Adipose tissue (tissue), 3 donors: ENCODE measurements around the gene PRSS48. TPM values are rescaled to one million over a fixed set of nuclear protein-coding genes. Genes with fewer than 3 reads are reported as not detected.
"Not testable (repeated sequence)": the region's sequence is repeated elsewhere in the genome, so short reads cannot be mapped to it uniquely, and the experiment has no call there.

Experiments
- H3K27ac ChIP-seq: one replicate; pipeline ENCODE4 v1.5.1; 2013; ENCODE audit warnings: low read depth, low read length
- WGBS, 3 donors: extraction: QIAGEN DNeasy Blood & Tissue Kit; methylation state at CpG; one replicate each; pipeline ENCODE4 v1.1.7; 2013; 5-methylcytosine and 5-hydroxymethylcytosine counted together
- polyA plus RNA-seq, 3 donors: library from polyadenylated mRNA; stranded (reverse); fragments of 200-250 nt; gene quantifications; one replicate each; pipeline ENCODE4 v1.2.3, GENCODE V29; 2013
- donor health status: healthy with polysubstance abuse.
- donor health status: Bipolar disorder and iron deficiency.
- donor health status: healthy.

PRSS48 gene
- polyA plus RNA-seq, 3 donors: not detected

DNA sequence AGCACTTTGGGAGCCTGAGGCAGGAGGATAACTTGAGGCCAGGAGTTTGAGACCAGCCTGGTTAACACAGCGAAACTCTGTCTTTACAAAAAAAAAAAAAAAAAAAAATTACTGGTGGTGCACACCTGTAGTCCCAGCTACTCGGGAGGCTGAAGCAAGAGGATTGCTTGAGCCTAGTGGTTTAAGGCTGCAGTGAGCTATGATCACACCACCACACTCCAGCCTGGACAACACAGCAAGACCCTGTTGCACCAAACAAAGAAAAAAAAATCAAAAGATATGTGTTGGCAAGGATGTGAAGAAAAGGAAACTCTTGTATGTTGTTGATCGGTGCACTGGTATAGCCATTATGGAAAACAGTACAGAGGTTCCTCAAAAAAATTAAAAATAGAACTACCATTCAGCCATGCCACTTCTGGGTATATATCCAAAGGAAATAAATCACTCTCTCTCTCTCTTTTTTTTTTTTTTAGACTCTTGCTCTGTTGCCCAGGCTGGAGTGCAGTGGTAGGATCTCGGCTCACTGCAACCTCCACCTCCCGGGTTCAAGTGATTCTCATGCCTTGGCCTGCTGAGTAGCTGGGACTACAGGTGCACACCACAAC, 33.3 kb downstream of the PRSS48 start:
- WGBS, 3 donors: 88 to 97% (median 94%) methylated on average over 5 of the region's 5 CpGs
- no peak overlapping the region for H3K27ac ChIP-seq

DNA sequence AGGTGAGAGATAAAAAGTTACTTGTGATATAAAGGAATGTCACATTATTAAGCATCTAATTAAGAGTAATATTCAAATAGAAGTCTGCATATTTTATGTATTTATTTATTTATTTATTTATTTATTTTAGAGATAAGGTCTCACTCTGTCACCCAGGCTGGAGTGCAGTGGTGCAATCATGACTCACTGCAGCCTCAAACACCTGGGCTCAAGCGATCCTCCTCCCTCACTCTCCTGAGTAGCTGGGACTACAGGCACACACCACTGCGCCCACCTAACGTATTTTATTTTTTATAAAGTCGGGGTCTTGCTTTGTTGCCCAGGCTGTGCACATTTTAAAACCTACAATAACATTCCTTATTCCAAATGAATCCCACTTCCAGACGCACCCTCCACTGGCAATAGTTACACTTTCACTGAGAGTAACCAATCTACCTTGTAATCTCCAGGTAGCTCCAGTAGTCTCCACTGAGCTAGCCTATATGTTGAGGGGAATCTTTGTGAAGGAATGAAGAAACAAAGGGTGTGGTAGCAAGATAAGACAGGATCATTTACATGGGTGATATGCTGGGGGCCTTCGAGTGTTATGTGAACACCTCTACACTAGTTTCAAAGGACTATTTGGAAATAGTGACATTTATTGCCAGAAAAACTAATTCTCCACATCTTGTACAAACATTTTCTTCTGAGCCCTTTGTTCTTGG, 36.5 kb downstream of the PRSS48 start:
- no peak overlapping the region for H3K27ac ChIP-seq
- 91 to 94% (median 94%) methylated on average over 6 of the region's 6 CpGs for WGBS, 3 donors

DNA sequence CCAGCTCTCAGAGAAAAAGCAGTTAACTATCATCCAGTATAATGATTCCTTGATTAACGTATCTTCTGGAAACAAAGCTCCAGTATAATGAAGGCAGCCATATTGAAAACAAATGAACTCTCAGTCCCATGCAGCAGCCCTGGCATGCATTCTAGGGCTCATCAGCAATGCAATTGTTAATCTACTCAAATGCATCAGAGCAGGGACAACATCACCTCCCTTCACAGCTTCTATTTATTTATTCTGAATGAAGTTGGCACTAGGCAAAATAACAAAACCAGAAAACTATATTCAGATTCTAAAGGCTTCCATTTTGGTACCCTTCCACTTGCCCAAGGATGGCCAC, 37.0 kb downstream of the PRSS48 start:
- H3K27ac ChIP-seq: no peak overlapping the region
- 70 to 92% (median 84%) methylated on average over 1 of the region's 1 CpG for WGBS, 3 donors

DNA sequence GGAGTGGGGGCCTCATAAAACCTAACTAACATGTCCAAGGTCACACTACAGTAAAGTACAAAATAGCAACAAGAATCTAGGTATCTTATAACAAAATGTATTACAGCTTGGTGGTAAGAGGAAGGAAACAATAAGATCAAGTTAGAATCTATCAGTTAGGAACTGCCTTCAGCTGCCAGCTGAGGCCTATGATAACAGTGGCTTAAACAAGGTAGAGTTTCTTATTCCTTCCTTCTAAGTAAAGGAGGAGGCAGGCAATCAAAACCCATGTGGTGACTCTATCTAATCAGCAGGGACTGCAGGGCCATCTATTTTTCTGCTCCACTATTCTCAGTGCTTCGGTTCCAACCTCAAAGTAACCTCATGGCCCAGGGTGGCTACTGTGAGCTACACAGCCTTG, 37.5 kb downstream of the PRSS48 start:
- no peak overlapping the region for H3K27ac ChIP-seq
- WGBS, 3 donors: 71 to 79% (median 77%) methylated on average over 1 of the region's 1 CpG

DNA sequence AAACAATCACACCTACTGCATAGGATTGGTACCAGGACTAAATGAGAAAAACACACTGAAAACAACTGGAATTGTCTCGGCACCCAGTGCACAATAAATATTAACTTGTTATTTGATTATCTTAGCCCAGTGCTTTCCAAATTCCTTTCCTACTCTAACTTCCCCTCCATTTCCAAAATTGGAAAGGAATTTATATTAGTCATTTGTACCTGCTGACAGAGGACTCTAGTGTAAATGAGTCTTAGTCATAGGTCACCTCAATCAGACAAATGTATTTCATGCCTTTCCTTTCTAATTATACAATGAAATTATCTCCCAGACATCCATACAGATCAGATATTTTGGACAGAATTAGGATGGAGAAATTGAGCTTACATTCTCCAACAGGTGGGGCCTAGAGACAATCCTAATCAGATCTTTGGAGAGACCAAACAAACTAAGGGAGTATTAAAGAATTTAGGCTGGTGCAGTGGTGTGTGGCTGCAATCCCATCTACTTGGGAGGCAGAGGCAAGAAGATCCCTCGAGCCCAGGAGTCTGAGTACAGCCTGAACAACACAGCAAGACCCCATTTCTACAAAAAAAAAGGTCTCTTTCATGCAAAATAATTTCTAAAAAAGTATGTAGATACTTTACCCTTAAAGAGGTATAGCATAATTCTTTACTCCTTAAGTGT, 38.4 kb downstream of the PRSS48 start:
- WGBS, 3 donors: 59 to 77% (median 75%) methylated on average over 2 of the region's 2 CpGs
- no peak overlapping the region for H3K27ac ChIP-seq

DNA sequence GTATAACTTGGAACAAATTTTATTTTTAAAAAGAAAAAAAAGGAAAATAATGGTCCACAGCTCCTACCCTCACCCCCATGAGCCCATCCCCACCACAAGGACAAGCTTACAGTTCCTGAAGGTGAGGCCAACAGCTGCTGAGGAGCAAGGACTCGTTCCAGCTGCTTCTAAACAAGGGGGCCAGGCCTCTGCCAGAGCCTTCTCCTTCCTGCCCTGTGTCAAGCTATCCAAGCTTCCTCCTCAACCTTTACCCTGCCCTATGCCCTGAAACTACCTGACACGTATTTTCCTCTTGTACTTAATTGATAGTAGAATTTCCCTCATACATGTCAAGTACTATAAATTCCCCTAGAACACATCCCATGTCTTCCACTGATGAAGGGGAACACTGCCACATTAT, 39.7 kb downstream of the PRSS48 start:
- 54 to 66% (median 62%) methylated on average over 2 of the region's 2 CpGs for WGBS, 3 donors

DNA sequence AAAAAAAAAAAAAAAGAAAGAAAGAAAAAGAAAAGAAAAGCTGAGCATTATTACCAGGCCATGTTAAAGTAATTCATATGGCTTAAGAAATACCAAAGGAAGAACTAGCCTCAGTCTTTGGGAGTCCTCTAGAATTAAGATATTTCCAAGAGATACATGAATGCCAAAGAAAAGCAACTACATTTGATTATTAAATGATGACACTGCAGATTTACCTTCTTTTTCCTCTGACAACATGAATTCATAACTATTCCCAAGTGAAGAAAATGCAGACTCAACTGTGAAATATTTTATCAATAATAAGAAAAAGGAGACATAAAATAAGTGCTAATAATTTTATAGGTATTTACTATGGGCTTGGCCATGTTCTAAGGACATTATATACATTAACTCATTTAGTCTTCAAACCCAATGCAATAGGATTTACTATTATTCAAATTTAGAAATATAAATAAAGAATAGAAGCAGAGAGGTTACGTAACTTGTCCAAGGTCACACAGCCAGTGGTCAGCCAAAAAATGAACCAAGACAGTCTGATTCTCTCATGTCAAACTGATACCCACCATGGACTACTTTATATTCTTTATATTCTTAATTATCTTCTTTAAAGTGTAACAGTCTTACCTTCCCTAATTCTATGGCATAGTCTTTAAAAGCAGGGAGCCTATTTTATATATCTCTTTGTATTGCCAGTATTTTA, 41.5 kb downstream of the PRSS48 start:
- 52 to 96% (median 91%) methylated on average over 1 of the region's 1 CpG for WGBS, 3 donors
- no peak overlapping the region for H3K27ac ChIP-seq

More for the DNA sequence above, 39.7 kb downstream of the PRSS48 start:
- H3K27ac ChIP-seq: no peak overlapping the region

DNA sequence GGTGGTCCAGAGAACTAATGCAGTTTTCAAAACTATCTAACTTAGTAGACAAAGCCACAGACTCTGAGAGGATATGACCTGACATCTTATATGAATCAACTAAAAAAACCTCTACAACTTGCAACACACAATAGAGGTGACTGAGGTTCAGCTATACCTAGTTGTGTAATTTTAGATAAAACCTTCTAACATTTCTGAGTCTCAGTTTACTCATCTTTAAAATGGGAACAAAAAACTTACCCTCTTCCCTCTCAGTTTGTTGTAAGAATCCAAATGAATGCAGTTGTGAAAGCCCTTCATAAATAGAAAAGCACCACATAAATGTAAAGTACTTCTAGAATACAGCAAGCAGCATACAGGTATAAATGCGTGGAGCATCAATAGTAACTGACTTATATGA, 42.5 kb downstream of the PRSS48 start:
- WGBS, 3 donors: 94 to 97% (median 97%) methylated on average over 1 of the region's 1 CpG
- no peak overlapping the region for H3K27ac ChIP-seq

DNA sequence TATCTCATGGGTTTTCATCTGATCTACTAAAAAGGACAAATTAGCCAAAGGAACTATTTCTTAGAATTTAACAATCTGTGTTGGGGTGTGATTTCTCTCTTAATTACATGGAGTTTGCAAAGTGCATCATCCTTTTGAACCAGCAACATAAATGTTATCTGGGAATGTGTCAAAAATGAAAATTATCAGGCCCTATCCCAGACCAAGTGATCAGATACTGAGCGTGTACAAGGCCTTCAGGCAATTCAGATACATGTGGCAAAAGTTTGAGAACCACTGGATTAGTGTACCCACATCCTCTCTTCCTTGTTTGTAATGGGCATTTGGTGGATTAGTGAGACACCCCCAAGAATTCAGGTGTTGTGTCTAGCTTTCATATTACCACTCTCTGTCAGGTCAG, 44.6 kb downstream of the PRSS48 start:
- H3K27ac ChIP-seq: no peak overlapping the region
- 68 to 92% (median 91%) methylated on average over 1 of the region's 1 CpG for WGBS, 3 donors

DNA sequence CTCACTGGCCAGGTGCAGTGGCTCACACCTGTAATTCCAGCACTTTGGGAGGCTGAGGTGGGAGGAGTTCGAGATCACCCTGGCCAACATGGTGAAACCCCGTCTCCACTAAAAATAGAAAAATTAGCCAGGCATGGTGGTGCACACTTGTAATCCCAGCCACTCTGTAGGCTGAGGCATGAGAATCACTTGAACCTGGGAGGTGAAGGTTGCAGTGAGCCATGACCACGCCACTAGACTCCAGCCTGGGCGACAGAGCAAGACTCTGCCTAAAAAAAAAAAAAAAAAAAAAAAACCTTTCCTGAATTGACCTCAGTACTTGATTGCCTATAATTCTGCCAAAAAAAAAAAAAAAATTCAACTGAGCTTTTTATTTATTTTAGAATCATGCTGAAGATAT, 45.2 kb downstream of the PRSS48 start:
- WGBS, 3 donors: 82 to 97% (median 96%) methylated on average over 4 of the region's 4 CpGs
- H3K27ac ChIP-seq: not testable (repeated sequence)

DNA sequence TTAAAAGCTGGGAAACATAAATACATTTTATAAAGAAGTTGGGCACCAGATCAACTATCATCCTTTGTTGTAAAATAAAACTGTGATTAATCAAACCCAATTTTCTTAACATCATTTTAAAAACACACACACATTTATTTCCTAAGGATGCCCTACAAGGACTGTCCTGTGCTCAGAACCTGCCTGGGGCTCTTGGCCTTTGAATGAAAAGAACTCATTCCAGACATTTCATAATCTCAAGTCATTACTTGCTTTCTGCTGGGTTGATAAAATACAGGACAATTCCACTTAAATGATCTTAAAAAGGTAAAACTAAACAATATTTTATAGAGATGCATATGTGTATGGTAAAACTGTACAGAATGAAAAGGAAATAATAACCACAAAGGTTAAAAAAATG, 45.6 kb downstream of the PRSS48 start:
- no peak overlapping the region for H3K27ac ChIP-seq

DNA sequence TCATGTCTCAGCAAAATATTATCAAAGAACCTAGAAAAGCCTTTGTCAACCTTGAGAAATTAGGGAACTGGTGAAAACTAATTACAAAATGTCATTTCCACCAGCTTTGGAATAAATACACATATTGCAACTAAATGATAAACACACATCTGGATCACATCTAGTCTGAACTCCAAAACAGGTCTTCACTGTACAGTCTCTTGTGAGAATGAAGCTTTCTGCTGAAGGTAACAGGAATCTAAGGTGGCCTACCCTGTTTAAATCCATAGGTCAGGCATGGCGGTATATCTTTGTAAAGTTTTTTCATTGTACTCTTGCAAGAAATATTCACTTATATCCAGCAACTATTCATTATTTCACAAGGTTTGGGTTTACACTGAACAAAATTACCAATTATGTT, 46.7 kb downstream of the PRSS48 start:
- 90 to 96% (median 95%) methylated on average over 1 of the region's 1 CpG for WGBS, 3 donors
- no peak overlapping the region for H3K27ac ChIP-seq

DNA sequence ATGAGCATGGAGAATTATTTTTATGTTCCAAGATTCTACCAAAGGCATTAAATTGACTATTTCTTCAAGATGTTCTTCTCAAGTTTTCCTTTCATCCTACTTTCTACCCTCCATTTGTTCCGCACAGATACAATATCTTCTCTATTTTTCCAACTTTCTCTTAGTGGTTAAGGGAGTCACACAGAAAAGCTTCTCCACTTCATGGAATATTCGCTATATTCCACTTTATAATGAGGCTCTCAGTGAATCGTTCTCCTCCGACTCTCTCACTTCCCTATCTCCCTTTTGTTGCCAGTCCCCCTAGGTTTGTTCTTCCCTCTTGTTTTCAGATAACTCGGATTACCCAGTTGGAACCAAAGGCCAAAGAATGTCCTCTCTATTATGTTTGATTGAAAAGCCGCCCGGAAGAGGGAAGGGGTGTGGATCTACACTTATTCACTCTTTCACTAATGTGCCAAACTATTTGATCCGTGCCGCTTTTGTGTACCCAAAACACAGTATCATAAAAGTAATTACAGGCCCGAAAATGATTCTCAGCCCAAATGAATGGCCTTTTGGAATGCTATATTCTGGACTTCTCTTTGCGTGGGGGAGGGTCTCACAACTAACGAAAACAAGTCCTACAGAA, 47.3 kb downstream of the PRSS48 start:
- WGBS, 3 donors: 19 to 43% (median 38%) methylated on average over 12 of the region's 12 CpGs
- H3K27ac ChIP-seq: no peak overlapping the region

DNA sequence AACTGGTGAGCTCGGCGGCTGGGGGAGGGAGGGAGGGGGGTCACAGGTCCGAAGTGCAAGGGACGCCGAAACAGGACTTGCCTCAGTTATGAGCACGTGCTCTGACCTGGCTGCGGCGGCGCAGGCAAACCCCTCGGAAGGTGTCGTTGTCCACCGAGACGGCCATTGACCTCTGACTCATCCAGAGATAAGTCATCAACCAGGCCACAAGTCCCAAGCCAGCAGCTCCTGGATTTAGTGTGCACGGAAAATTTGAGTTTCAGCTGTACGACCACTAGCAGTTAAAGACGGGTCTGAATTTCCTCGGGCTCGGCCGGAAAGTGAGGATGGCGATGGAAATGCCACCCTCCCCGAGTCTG, 47.8 kb downstream of the PRSS48 start:
- WGBS, 3 donors: 1 to 7% (median 2%) methylated on average over 21 of the region's 21 CpGs
- peak overlapping the region; percentile 91 for H3K27ac ChIP-seq

DNA sequence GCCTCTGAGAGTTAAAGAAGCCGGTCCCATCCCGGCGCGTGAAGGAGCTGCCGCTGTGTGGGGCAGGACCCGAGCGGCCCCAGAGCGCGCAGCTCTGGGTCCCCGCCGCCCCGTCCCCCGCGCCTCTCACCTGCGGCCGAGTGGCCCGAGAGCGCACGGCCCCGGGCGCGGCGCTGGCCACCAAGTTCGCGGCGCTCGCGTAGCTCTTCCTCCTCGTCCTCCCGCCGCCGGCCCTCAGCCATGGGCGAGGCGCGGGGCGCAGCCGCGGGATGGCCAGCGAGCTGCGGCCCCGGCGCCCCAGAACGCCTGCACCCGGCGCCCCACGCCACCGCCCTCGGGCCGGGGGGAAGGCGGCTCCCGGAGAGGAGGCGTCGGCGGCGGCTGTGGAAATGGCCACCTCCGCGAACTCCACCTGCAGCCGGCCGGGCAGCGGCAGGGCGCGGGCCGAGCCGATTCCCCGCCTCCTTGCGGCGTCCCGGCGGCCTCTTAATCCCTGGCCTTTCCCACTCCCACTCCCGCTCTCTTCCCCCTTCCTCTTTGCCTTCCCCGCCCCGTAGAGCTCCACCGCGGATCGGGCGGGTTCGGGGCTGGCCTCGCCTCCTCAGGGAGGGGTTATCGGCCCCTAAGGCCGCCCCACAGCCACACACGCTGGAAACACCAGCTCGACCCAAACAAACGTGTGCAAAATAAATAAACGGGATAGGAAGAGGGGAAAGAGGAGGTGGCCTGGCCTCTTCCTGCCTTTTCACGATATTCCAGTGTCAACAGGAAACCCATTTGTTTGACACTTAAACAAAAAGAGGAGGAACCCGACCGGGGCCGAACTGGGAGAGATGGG, 48.4 kb downstream of the PRSS48 start, which contains the start of gene SH3D19:
Gene SH3D19, minus strand, starts transcription at position 495 of the 838 bp plus-strand sequence. Its CDS starts 253 bp downstream, at position 242.
- WGBS, 3 donors: 1% methylated on average over 62 to 88 of the region's 88 CpGs
- H3K27ac ChIP-seq: peak within 1 kb of the TSS; percentile 91

DNA sequence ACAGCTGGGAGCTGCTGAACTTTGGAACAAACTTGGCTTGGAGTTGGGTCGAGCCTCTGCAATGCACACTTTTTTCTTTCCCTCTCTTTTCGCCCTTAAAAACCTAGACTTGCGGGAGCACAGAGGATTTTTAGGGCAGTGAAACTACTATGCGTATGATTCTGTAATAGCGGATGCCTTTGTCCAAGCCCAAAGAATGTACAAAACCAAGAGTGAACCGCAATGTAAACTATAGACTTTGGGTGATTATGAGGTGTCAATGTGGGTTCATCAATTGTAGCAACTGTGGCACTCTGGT, 48.9 kb downstream of the PRSS48 start:
- WGBS, 3 donors: 47 to 66% (median 55%) methylated on average over 6 of the region's 6 CpGs
- H3K27ac ChIP-seq: no peak overlapping the region

DNA sequence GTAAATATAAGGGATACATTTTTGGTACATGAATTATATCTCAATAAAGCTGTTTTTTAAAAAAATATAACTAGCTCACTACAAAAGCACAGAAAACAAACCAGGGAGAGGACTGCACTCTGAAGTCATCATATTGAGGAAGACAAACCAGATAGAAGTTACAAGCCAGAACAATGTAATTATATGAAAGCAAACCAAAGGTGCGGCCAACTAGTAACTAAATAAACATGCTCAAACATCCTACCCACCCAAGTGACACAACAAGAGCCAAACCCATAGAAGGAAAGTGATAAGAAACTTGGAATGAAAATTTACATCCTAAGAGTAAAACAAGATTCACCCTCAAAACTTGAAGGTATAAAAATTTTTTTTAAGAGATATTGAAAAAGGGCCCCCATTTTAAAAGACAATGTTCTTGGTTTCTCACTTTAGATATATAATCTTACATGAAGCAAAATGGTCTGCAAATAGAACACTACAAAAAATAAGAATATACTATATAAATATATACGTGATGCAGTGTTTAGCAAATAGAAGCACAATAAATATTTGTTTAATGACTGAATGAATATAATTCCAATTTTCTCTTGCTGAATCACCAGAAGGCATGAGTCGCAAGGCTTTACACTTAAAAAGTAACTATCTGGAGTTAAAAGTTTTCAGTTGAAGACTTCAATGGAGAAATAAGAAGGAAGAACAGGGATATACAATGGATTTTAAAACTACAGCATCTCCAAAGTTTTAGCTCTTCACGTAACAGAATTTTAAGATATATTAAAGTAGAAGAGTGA, 52.5 kb downstream of the PRSS48 start:
- H3K27ac ChIP-seq: no peak overlapping the region
- WGBS, 3 donors: 85 to 97% (median 96%) methylated on average over 4 of the region's 4 CpGs
